GM19043 (cell line): ENCODE data around the gene DST.
"Not testable (repeated sequence)": the region's sequence is repeated elsewhere in the genome, so short reads cannot be mapped to it uniquely, and the experiment has no call there.

Source experiments
- ATAC-seq: cut with Tn5 transposase; IDR thresholded peaks from one replicate; pipeline ENCODE4 v1.9.1; 2021; ENCODE audit warnings: low read depth; ENCODE audit not compliant: unreplicated experiment

Gene DST

DNA sequence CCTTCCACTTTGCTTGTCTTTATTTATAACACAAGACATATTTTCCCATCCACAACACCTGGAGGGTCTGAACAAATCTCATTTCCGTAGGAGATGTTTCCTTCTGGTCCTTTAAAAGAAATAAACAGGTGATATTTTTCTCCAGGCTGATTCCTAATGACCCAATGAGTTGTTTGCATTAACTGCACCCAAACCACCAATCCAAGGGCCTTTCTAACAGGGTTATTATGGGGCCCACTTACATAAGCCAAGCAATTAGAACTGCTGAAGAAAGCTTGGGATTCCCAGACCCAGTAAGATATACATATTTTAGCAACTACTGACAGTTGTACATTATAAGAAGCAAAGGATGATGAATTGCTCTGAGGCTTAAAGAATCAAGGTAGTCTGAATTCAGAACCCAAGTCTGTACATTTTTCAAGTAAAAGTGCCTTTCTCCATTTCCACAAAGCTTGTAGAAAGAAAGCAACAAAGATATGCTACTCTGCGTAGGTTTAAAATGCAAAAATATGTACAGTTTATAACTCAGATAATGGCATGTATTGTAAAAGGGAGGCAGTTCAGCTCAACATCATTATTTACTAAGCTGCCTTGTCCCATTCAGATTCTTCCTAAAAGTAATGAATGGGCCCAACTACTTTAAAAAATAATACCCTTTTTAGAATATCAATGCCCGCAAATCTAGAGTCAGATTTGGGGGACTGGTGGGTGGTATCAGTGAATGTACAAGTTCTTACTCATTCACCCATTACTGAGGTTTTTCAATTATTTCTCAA lies 120.0 kb downstream of the DST start:
- ATAC-seq, result no peak

GRCh38 chr6:56521976-56522375 lies 120.7 kb downstream of the DST start:
- ATAC-seq, result no peak

- no peak for ATAC-seq
These were observed 121.2 kb downstream of the DST start for GRCh38 chr6:56521454-56521853.

DNA sequence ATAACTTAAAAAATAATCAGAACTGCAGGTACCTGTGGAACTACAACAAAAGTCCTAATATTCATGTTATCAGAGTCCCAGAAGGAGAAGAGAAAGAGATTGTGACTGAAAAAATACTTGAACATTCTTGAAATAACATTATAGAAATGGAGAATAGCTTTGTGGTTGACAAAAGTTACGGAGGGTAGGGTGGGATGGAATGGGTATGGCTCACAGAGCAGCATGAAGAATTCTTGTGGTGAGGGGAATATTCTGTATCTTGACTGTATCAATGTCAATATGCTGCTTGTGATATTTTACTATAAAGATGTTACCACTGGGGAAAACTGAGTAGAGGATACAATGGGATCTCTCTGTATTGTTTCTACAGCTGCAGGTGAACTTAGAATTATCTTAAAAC lies 122.5 kb downstream of the DST start:
- no peak for ATAC-seq

DNA sequence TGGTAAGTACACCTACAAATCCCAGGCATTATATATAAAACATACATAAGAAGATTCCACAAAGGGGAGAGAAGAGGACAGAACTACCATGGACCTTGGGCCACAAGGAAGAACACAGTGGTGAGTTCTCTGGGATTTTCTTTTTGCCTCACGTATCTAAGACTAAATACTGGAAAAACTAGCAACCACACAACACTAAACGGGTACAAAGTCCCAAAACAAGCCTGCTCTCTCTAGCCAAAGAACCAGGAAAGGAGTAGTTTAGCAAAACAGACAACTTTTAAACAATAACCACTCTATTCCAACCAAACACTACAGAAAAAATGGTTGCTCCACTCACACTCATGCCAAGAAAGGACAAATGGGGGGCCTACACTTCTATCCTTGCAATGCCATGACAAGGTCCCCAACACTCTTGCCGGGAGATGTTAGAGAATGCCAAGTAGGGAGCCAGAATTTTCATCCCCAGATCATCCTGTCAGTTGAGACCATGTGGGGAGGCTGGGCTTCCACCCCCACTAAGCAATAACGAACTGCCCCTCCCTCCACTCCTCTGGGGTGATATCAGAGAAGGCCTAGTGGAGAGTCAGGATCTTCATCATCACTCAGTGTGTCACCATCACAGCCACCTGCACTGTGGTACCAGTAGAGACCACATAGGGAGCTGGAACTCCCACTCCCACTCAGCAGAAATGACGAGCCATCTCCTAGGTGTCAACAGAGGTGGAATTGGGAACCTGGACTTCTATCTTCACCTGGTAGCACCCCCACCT lies 123.5 kb downstream of the DST start:
- ATAC-seq, result no peak

GRCh38 chr6:56517155-56517745 lies 125.4 kb downstream of the DST start:
- ATAC-seq, result no peak

DNA sequence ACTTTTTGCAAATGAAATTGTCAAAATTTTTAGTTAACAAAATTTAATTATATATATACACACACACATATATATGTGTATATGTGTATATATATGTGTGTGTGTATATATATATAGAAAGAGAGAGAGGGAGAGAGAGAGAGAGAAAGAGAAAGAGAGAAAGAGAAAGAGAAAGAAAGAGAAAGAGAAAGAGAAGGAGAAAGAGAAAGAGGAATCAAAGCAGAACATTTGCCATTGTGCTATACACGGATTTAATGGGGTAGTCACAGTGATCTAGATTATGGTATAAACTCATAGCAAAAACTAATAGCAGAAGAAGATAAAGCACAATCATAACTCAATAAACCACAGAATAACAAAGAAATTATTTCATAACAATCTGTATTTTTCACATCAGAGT lies 126.7 kb downstream of the DST start:
- ATAC-seq, result no peak

DNA sequence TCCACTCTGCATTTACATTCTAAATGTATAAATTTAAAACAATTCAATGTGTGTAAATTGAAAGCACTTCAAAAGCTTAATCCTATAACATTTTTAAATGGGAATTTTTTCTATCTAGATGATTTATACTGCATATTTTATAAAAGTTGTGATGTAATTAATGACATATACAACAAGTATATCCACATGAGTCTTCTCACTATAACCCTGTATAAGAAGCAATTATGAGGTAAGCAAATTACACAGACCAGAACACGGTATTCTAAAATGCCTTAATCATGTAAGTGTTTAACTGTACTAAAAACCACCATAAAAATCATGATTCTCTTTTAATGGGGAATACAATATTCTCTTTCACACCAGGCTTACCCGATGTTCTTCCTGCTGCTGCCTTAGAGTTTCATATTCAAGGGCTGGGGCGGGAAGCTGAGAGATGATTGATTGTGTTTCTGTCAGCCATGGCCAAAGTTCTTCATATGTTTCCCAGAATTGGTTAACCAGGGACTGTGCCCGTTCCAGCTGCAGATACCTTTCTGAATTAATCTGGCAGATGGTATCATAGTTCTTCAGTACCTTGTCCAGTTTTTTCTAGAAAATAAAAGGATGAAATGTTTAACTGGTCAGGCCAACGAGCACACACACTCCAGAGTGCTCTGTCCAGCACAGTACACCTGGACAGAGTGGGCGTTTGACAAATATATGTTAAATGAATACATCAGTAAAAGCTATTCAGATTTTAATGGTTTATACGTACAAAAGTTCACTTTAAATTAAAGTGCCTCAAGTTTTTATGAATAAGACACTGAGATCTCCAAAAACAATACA lies 127.4 kb downstream of the DST start:
- no peak for ATAC-seq

- ATAC-seq, result no peak
These were observed 128.3 kb downstream of the DST start for GRCh38 chr6:56514395-56514794.

GRCh38 chr6:56513631-56514030 lies 129.1 kb downstream of the DST start:
- ATAC-seq, result no peak

GRCh38 chr6:56511591-56511990 lies 131.1 kb downstream of the DST start:
- ATAC-seq, result no peak

GRCh38 chr6:56510984-56511531 lies 131.6 kb downstream of the DST start:
- ATAC-seq, result no peak

- no peak for ATAC-seq
These were observed 133.7 kb downstream of the DST start for GRCh38 chr6:56509031-56509430.

GRCh38 chr6:56507517-56507916 lies 135.2 kb downstream of the DST start:
- no peak for ATAC-seq

GRCh38 chr6:56505512-56506260 lies 137.0 kb downstream of the DST start:
- ATAC-seq, result no peak

GRCh38 chr6:56501993-56502392 lies 140.7 kb downstream of the DST start:
- no peak for ATAC-seq

DNA sequence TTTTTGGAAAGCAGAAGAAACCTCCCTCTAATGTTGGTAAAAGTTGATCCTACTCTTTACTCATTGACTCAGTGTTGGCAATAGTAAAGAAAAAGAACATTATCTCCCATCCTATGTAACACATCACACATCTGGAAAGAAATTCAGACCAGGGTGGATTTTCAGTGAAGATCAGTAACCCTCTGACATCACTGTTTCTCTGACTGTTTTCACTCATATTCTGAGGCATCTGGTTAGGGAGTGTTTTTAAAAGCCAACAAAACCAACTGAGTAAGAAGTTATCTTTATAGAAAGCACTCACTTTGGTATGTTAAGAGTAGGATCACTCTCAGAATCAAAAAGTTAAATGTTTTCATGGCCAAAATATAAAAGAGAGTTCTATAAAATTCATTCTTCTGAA lies 143.6 kb downstream of the DST start:
- no peak for ATAC-seq

DNA sequence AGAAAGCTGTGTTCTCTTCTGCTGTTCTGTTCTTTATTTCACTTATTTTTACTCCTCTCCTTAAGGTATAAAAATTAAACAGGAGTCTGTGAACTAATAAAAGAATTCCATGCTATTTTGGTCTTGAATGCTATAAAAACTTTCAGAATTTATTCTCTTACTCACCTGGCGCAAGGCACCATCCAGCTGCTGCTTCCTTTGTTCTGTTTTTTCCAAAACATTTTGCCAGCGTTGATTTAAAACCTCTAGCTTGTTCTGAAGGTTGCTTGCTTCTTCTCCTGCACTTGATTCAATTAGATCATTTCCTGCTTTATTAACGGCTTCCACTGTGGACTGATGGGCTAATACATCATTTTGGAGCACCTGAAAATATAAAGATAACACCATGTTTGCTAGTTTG lies 145.0 kb downstream of the DST start:
- ATAC-seq, result no peak

DNA sequence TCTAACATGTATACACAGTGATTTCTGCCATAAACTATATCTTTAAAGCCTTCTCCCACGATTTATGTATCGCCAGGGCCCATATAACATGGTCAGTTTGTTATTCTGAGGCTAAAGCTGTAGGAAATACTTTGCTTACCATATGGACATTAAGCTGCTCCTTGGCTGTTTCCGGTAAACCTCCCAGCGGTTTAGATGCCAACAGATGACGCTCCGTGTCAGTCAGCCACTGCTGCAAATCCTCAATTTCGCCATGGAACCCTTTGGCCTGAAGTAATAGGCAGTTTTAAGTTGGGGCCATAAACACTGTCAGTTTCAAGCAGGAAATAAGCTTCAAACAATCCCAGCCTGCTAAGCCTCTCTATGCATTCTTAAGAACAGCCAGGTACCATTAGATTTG lies 145.4 kb downstream of the DST start:
- ATAC-seq, result no peak

DNA sequence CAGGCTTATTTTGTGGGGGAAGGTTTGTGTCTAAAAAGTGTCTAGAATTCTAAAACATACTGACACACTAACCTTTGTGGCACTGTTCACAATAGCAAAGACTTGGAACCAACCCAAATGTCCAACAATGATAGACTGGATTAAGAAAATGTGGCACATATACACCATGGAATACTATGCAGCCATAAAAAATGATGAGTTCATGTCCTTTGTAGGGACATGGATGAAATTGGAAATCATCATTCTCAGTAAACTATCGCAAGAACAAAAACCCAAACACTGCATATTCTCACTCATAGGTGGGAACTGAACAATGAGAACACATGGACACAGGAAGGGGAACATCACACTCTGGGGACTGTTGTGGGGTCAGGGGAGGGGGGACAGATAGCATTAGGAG lies 146.0 kb downstream of the DST start:
- not testable (repeated sequence) for ATAC-seq
